Liver (tissue), 2 donors: ENCODE measurements around the gene GRIN2A.

Experiments used
- CTCF ChIP-seq: fragments of 150-350 bp; IDR thresholded peaks from 2 replicates; pipeline ENCODE4 v1.5.1; 2017; ENCODE audit warnings: improper control_type of control experiment, low read depth, low read length; ENCODE audit not compliant: missing input control
- FOXA2 ChIP-seq: IDR thresholded peaks from 2 replicates; pipeline ENCODE4 v1.6.1; 2016; ENCODE audit warnings: antibody characterized with exemption
- REST ChIP-seq: IDR thresholded peaks from 2 replicates; pipeline ENCODE4 v1.6.1; 2016; ENCODE audit warnings: antibody characterized with exemption, mild to moderate bottlenecking
- YY1 ChIP-seq: IDR thresholded peaks from 2 replicates; pipeline ENCODE4 v1.6.1; 2016; ENCODE audit warnings: antibody characterized with exemption, mild to moderate bottlenecking
- donor health status: healthy.

- TF ChIP-seq CTCF: no peak
- no peak for TF ChIP-seq FOXA2
- no peak for TF ChIP-seq YY1
- TF ChIP-seq REST: no peak
Observed at GRCh38 chr16:10003486-10003885, 178.7 kb downstream of the GRIN2A start.
